ENCODE data around the gene SLC26A5.
"Not testable (repeated sequence)": the region's sequence is repeated elsewhere in the genome, so short reads cannot be mapped to it uniquely, and the experiment has no call there.

SLC26A5 gene

GRCh38 chr7:103413407-103413806 is 32.6 kb downstream of the SLC26A5 start:
- H2AFZ ChIP-seq (ENCODE audit: low read length), result no peak overlapping the region
- H3K27me3 ChIP-seq (ENCODE audit: insufficient read depth, low read length, poor library complexity, severe bottlenecking), result no peaks in the 10 kb centered on the region
- no peaks in the 10 kb centered on the region for H3K36me3 ChIP-seq (ENCODE audit: insufficient read depth, low read length)
- no peaks in the 10 kb centered on the region for H3K9me3 ChIP-seq (ENCODE audit: insufficient read depth, low read depth, low read length)
- H3K79me2 ChIP-seq (ENCODE audit: insufficient read depth, low read length), result no peaks in the 10 kb centered on the region
- H3K9me2 ChIP-seq (replicated peaks; ENCODE audit: low read depth, low read length), result no peaks in the 10 kb centered on the region
- no peak overlapping the region for H3K9ac ChIP-seq (ENCODE audit: low read depth, low read length, poor library complexity, severe bottlenecking)
- H3K4me2 ChIP-seq (ENCODE audit: low read depth, low read length, poor library complexity, severe bottlenecking), result no peak overlapping the region
- H3K4me3 ChIP-seq (ENCODE audit: low read length, poor library complexity, severe bottlenecking), result no peak overlapping the region
- no peaks in the 10 kb centered on the region for H3F3A ChIP-seq (ENCODE audit: low read depth)
- no peaks in the 10 kb centered on the region for H3K4me1 ChIP-seq (ENCODE audit: insufficient read depth, low read length, poor library complexity, severe bottlenecking)
- TF ChIP-seq CTCF (conservative IDR thresholded peaks at IDR 0.05; ENCODE audit: low read length) (no peak), EZH2phosphoT487 (IDR thresholded peaks at IDR 0.05; ENCODE audit: borderline replicate concordance) (no peak)
- no peaks in the 10 kb centered on the region for H4K20me1 ChIP-seq (ENCODE audit: insufficient read depth, low read length, poor library complexity, severe bottlenecking)

GRCh38 chr7:103412151-103412550 is 33.9 kb downstream of the SLC26A5 start:
- no peaks in the 10 kb centered on the region for H3K27me3 ChIP-seq (ENCODE audit: insufficient read depth, low read length, poor library complexity, severe bottlenecking)
- H3K4me1 ChIP-seq (ENCODE audit: insufficient read depth, low read length, poor library complexity, severe bottlenecking), result no peaks in the 10 kb centered on the region
- no peaks in the 10 kb centered on the region for H3K9me3 ChIP-seq (ENCODE audit: insufficient read depth, low read depth, low read length)
- no peaks in the 10 kb centered on the region for H3K79me2 ChIP-seq (ENCODE audit: insufficient read depth, low read length)
- no peak overlapping the region for H2AFZ ChIP-seq (ENCODE audit: low read length)
- no peaks in the 10 kb centered on the region for H4K20me1 ChIP-seq (ENCODE audit: insufficient read depth, low read length, poor library complexity, severe bottlenecking)
- H3K9me2 ChIP-seq (replicated peaks; ENCODE audit: low read depth, low read length), result no peaks in the 10 kb centered on the region
- H3F3A ChIP-seq (ENCODE audit: low read depth), result no peaks in the 10 kb centered on the region
- H3K36me3 ChIP-seq (ENCODE audit: insufficient read depth, low read length), result no peaks in the 10 kb centered on the region
- no peak for TF ChIP-seq EZH2phosphoT487 (IDR thresholded peaks at IDR 0.05; ENCODE audit: borderline replicate concordance)
- no peak for TF ChIP-seq CTCF (conservative IDR thresholded peaks at IDR 0.05; ENCODE audit: low read length)
- no peak overlapping the region for H3K9ac ChIP-seq (ENCODE audit: low read depth, low read length, poor library complexity, severe bottlenecking)
- H3K4me3 ChIP-seq (ENCODE audit: low read length, poor library complexity, severe bottlenecking), result no peak overlapping the region
- H3K4me2 ChIP-seq (ENCODE audit: low read depth, low read length, poor library complexity, severe bottlenecking), result no peak overlapping the region

GRCh38 chr7:103405789-103406613 is 40.0 kb downstream of the SLC26A5 start:
- H3K36me3 ChIP-seq (ENCODE audit: insufficient read depth, low read length); H3K9me2 ChIP-seq (replicated peaks; ENCODE audit: low read depth, low read length); H3K9ac ChIP-seq (ENCODE audit: low read depth, low read length, poor library complexity, severe bottlenecking); H3K4me3 ChIP-seq (ENCODE audit: low read length, poor library complexity, severe bottlenecking); H4K20me1 ChIP-seq (ENCODE audit: insufficient read depth, low read length, poor library complexity, severe bottlenecking); H3K27me3 ChIP-seq (ENCODE audit: insufficient read depth, low read length, poor library complexity, severe bottlenecking); H3K4me1 ChIP-seq (ENCODE audit: insufficient read depth, low read length, poor library complexity, severe bottlenecking); H3K79me2 ChIP-seq (ENCODE audit: insufficient read depth, low read length); H3K9me3 ChIP-seq (ENCODE audit: insufficient read depth, low read depth, low read length); H3K4me2 ChIP-seq (ENCODE audit: low read depth, low read length, poor library complexity, severe bottlenecking); H3F3A ChIP-seq (ENCODE audit: low read depth): not testable (repeated sequence)
- H2AFZ ChIP-seq (ENCODE audit: low read length), result peak overlapping the region; percentile 66

DNA sequence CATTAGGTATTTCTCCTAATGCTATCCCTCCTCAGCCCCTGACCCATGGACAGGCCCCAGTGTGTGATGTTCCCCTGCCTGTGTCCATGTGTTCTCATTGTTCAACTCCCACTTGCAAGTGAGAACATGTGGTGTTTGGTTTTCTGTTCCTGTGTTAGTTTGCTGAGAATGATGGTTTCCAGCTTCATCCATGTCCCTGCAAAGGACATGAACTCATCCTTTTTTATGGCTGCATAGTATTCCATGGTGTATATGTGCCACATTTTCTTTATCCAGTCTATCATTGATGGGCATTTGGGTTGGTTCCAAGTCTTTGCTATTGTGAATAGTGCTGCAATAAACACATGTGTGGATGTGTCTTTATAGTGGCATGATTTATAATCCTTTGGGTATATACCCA is 46.3 kb downstream of the SLC26A5 start:
- H3K9me3 ChIP-seq (ENCODE audit: insufficient read depth, low read depth, low read length); H2AFZ ChIP-seq (ENCODE audit: low read length); H3K36me3 ChIP-seq (ENCODE audit: insufficient read depth, low read length); H3K9ac ChIP-seq (ENCODE audit: low read depth, low read length, poor library complexity, severe bottlenecking); H3K4me1 ChIP-seq (ENCODE audit: insufficient read depth, low read length, poor library complexity, severe bottlenecking); H3K27me3 ChIP-seq (ENCODE audit: insufficient read depth, low read length, poor library complexity, severe bottlenecking); H3K79me2 ChIP-seq (ENCODE audit: insufficient read depth, low read length); H3F3A ChIP-seq (ENCODE audit: low read depth); H4K20me1 ChIP-seq (ENCODE audit: insufficient read depth, low read length, poor library complexity, severe bottlenecking); H3K9me2 ChIP-seq (replicated peaks; ENCODE audit: low read depth, low read length); H3K4me3 ChIP-seq (ENCODE audit: low read length, poor library complexity, severe bottlenecking); H3K4me2 ChIP-seq (ENCODE audit: low read depth, low read length, poor library complexity, severe bottlenecking): not testable (repeated sequence)

Measured in Loucy (cell line).